HL-60 (cell line): Measurements from ENCODE around the gene GPR52.

ENCODE experiments used
- DNase-seq, 2 experiments: peaks; one replicate each; pipeline ENCODE4 v3.0.0-alpha.2; 2010 to 2020; ENCODE audit warnings: low read depth in 1 of 2, low spot score in 1 of 2
- H3K27ac ChIP-seq: fragments of 250-450 bp; sonication (Bioruptor Pico); replicated peaks from 2 replicates; pipeline ENCODE4 v1.5.1; 2020; ENCODE audit warnings: mild to moderate bottlenecking, moderate library complexity
- H3K27me3 ChIP-seq: fragments of 250-450 bp; sonication (Bioruptor Pico); 2 replicates; pipeline ENCODE4 v1.5.1; 2021; ENCODE audit warnings: mild to moderate bottlenecking, moderate library complexity; ENCODE audit not compliant: insufficient read depth, poor library complexity, severe bottlenecking
- H3K4me3 ChIP-seq: replicated peaks from 2 replicates; pipeline ENCODE4 v1.5.1; 2011; ENCODE audit warnings: mild to moderate bottlenecking, control low read depth, low read length; ENCODE audit not compliant: insufficient read depth
- CTCF ChIP-seq: IDR thresholded peaks from one replicate; pipeline ENCODE4 v1.5.1; 2011; ENCODE audit warnings: low read length, control low read depth, inconsistent platforms; ENCODE audit not compliant: insufficient read depth
- GABPA ChIP-seq: IDR thresholded peaks from 2 replicates; pipeline ENCODE4 v1.6.1; 2012; ENCODE audit warnings: low read depth
- POLR2AphosphoS5 ChIP-seq: IDR thresholded peaks from 2 replicates; pipeline ENCODE4 v1.6.1; 2012; ENCODE audit warnings: low read depth
- REST ChIP-seq: IDR thresholded peaks from 2 replicates; pipeline ENCODE4 v1.6.1; 2012; ENCODE audit warnings: low read depth; ENCODE audit not compliant: insufficient replicate concordance
- SPI1 ChIP-seq: IDR thresholded peaks from 2 replicates; pipeline ENCODE4 v1.6.1; 2012; ENCODE audit warnings: low read depth, mild to moderate bottlenecking, borderline replicate concordance

Gene GPR52

GRCh38 chr1:174480324-174480723 is 32.6 kb downstream of the GPR52 start:
- no peak for TF ChIP-seq GABPA
- TF ChIP-seq REST: no peak
- TF ChIP-seq SPI1: no peak
- no peak for TF ChIP-seq POLR2AphosphoS5
- no peak for TF ChIP-seq CTCF
- Histone ChIP-seq H3K27ac (no peak overlapping the region), H3K27me3 (no peaks in the 10 kb centered on the region), H3K4me3 (no peak overlapping the region)
- DNase-seq: no peak

DNA sequence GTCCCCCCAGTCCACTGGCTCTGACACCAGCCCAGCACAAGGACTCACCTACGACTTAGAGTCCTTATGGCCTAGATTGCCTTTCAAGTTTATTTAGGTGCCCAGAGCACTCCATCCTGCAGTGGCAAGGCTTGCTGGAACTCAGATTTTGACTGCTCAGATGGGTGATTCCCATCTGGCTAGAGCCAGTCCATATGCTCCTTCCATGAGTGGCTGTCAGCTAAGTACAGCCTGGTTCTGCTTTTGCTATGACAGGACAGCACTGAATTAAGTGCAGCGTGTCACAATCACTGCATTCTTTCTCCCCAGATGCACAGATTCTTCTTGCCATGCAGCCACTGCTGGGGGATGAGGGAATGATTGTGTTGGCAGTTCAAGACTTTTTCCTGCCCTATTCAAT is 43.8 kb downstream of the GPR52 start:
- Histone ChIP-seq H3K4me3 (no peak overlapping the region), H3K27me3 (no peaks in the 10 kb centered on the region), H3K27ac (no peak overlapping the region)
- TF ChIP-seq POLR2AphosphoS5: no peak
- TF ChIP-seq GABPA: no peak
- TF ChIP-seq SPI1: no peak
- TF ChIP-seq REST: no peak
- TF ChIP-seq CTCF: no peak
- DNase-seq: no peak

GRCh38 chr1:174497478-174497877 is 49.7 kb downstream of the GPR52 start:
- no peak for TF ChIP-seq CTCF
- TF ChIP-seq POLR2AphosphoS5: no peak
- TF ChIP-seq SPI1: no peak
- TF ChIP-seq GABPA: no peak
- no peak for TF ChIP-seq REST
- no peak for DNase-seq
- no peak overlapping the region for H3K27ac ChIP-seq
- H3K4me3 ChIP-seq: no peak overlapping the region
- no peaks in the 10 kb centered on the region for H3K27me3 ChIP-seq
